Endothelial cell of umbilical vein (primary cell): Measurements from ENCODE around the gene HPS6.

Experiments
- CTCF ChIP-seq, 2 donors: IDR thresholded peaks; 1 replicate in 1 of 2; 2 replicates in 1 of 2; pipeline ENCODE4 v1.5.1; 2011; ENCODE audit warnings: low read length in 2 of 2, mild to moderate bottlenecking in 2 of 2, moderate library complexity in 2 of 2, control low read depth in 1 of 2, inconsistent platforms in 1 of 2, low read depth in 1 of 2; ENCODE audit not compliant: insufficient read depth in 1 of 2; ENCODE audit errors: extremely low read depth in 1 of 2
- EZH2 ChIP-seq: IDR thresholded peaks from 2 replicates; pipeline ENCODE4 v1.6.1; 2012; ENCODE audit warnings: borderline replicate concordance, low read depth, mild to moderate bottlenecking, moderate library complexity, low read length, inconsistent platforms; ENCODE audit not compliant: severe bottlenecking
- FOS ChIP-seq: IDR thresholded peaks from 2 replicates; pipeline ENCODE4 v1.6.1; 2011; ENCODE audit warnings: mild to moderate bottlenecking, low read length, moderate library complexity, borderline replicate concordance; ENCODE audit not compliant: insufficient read depth
- MYC ChIP-seq: IDR thresholded peaks from one replicate; pipeline ENCODE4 v1.6.1; 2011; ENCODE audit warnings: mild to moderate bottlenecking, low read depth, low read length
- POLR2A ChIP-seq: IDR thresholded peaks from 2 replicates; pipeline ENCODE4 v1.6.1; 2012; ENCODE audit warnings: low read depth, mild to moderate bottlenecking, control low read depth, low read length
- TF ChIP-seq, protein P1 (sequence below): IDR thresholded peaks from 2 replicates; pipeline ENCODE4 v1.6.1; 2011; ENCODE audit not compliant: insufficient read depth, insufficient read length

DNA sequence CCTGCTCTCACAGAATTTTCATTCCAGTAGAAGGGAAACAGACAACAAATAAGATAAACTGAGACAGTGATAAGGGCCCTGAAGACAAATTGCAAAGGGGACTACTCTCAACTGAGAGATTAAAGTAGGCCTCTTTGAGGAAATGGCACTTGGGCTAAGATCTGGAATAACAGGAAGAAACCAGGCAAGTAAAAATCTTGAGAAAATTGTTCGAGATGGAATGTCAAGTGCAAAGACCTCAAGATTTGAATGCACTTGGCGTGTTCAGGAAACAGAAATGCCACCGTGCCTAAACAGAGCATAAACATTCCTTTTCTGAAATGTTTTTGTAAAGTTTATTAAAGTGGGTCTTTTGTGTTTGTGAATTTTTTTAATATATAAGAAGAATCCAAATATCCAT lies 19.9 kb upstream of the HPS6 start:
- TF ChIP-seq, protein P1, sequence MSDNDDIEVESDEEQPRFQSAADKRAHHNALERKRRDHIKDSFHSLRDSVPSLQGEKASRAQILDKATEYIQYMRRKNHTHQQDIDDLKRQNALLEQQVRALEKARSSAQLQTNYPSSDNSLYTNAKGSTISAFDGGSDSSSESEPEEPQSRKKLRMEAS: no peak
- TF ChIP-seq MYC (no peak), CTCF (IDR thresholded peaks at IDR 0.05; ENCODE audit: extremely low read depth in 1 of 2, insufficient read depth in 1 of 2, low read depth in 1 of 2, low read length in 2 of 2) (no peak), POLR2A (no peak), EZH2 (no peak), FOS (no peak)
